Gastrocnemius medialis (tissue), 4 donors: ENCODE data around the gene CDH23. TPM values are rescaled to one million over a fixed set of nuclear protein-coding genes. Genes with fewer than 3 reads are reported as not detected.

Experiments
- ATAC-seq, 2 donors: fragments of 150-250 bp; one replicate each; pipeline ENCODE4 v1.9.1; 2016
- DNase-seq, 2 donors: peaks; one replicate each; pipeline ENCODE4 v3.0.0-alpha.2; 2019
- H3K27ac ChIP-seq, 4 donors: fragments of 200-600 bp; sonication (generic); 1 replicate in 1 of 4; 2 replicates in 3 of 4; pipeline ENCODE4 v1.5.1; 2016 to 2018; ENCODE audit warnings: mild to moderate bottlenecking in 2 of 4, moderate library complexity in 1 of 4
- H3K27me3 ChIP-seq, 3 donors: fragments of 200-600 bp; sonication (generic) in 2 of 3; 1 replicate in 1 of 3; 2 replicates in 2 of 3; pipeline versions ENCODE4 v1.5.1 to v1.6.0; 2016 to 2019; ENCODE audit warnings: mild to moderate bottlenecking in 1 of 3, moderate library complexity in 1 of 3
- H3K36me3 ChIP-seq, 2 donors: fragments of 200-600 bp; sonication (generic) in 1 of 2; one replicate each; pipeline ENCODE4 v1.5.1; 2017 to 2018
- H3K4me1 ChIP-seq, 2 donors: fragments of 200-600 bp; sonication (generic) in 1 of 2; one replicate each; pipeline ENCODE4 v1.5.1; 2016 to 2017; ENCODE audit warnings: mild to moderate bottlenecking in 2 of 2
- H3K4me3 ChIP-seq, 4 donors: fragments of 200-600 bp; sonication (generic) in 3 of 4; 1 replicate in 1 of 4; 2 replicates in 3 of 4; pipeline ENCODE4 v1.5.1; 2016 to 2019; ENCODE audit warnings: mild to moderate bottlenecking in 2 of 4
- H3K9me3 ChIP-seq, 3 donors: fragments of 200-600 bp; sonication (generic) in 2 of 3; 1 replicate in 1 of 3; 2 replicates in 2 of 3; pipeline ENCODE4 v1.5.1; 2016 to 2019
- POLR2A ChIP-seq, 2 donors: fragments of 450-650 bp; IDR thresholded peaks; one replicate each; pipeline ENCODE4 v1.6.1; 2017; ENCODE audit warnings: antibody characterized with exemption in 2 of 2, mild to moderate bottlenecking in 2 of 2, moderate library complexity in 2 of 2
- in situ Hi-C, 4 donors: fragments of 200-750 bp; cut with MboI; loops; one replicate each; pipeline versions ENCODE4 v1.15.0 to v1.8.0; 2017; ENCODE audit warnings: low sequenced_read_pairs in 4 of 4
- intact Hi-C: fragments of 100-400 bp; cut with DNase I; formaldehyde crosslinking; loops from one replicate; pipeline ENCODE4 v1.15.1; 2023; ENCODE audit warnings: low total_unique reads
- microRNA-seq, 2 donors: library from miRNA; unstranded; fragments of <30 nt; microRNA quantifications; one replicate each; pipeline ENCODE4, GENCODE V29; 2016; ENCODE audit warnings: borderline replicate concordance in 2 of 2
- total RNA-seq, 4 donors: library from RNA; depleted of rRNA; stranded (reverse); fragments of >200 nt; gene quantifications; one replicate each; pipeline versions ENCODE4 v1.1.0 to v1.2.3, GENCODE V29; 2016
- TF ChIP-seq, protein P1 (sequence below), 5 experiments: fragments of 450-650 bp in 3 of 5; fragments of 200-600 bp in 2 of 5; sonication (generic) in 2 of 5; IDR thresholded peaks in 4 of 5; conservative IDR thresholded peaks in 1 of 5; 1 replicate in 4 of 5; 2 replicates in 1 of 5; pipeline ENCODE4 v1.5.1; 2016 to 2019; ENCODE audit warnings: antibody characterized with exemption in 5 of 5, mild to moderate bottlenecking in 3 of 5, moderate library complexity in 3 of 5

Gene CDH23
- total RNA-seq, 4 donors from 2014 or later: 0.53 to 1.8 (median 1.2) TPM

DNA sequence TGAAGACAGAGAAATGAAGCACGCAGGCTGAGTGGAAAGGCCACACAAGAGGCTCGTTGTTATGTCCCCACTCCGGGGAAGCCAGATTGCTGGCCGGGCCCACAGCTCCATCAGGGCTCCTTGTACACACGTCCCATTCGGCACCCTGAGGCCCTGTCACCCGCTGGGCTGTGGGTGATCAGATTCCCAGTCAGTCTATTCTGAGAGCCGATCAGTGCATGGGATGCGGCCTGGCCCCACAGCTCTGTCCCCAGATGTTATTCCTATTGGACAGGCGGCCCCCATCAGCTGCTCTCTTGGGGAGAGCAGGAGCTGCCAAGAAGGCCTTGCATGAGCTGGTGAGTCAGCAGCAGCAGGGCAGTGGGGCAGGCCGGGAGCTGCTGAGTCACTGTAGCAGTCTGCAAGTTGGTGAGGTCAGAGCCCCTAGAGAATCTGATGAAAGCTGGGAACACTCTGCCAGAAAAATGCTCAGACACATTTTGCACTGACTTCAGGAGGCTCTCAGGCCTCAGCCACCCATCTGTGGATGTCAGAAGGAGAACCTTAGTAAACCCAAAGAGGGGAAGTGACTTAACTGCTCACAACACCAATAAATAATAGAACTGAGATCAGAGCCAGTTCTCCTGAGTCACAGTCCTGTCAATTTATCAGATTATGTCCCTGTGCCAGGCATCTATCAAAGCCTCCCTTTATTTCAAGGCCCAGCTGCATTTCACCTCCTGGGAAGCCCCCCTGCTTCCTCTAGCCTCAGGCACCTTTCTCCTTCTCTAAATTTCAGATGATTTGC, 463.7 kb downstream of the CDH23 start:
- Histone ChIP-seq H3K9me3 (no peaks in the 10 kb centered on the region), H3K36me3 (no peaks in the 10 kb centered on the region), H3K27ac (peak overlapping the region; percentile 89 to 99 (median 97)), H3K27me3 (no peaks in the 10 kb centered on the region), H3K4me1 (peaks cover 23 to 24% of the 10 kb centered on the region in 2 donors), H3K4me3 (peak overlapping the region in 2 of 4 donors; percentile 13 to 30)
- ATAC-seq (peak; percentile 91 to 93), DNase-seq (peak; percentile 99 to 100)
- TF ChIP-seq, protein P1, sequence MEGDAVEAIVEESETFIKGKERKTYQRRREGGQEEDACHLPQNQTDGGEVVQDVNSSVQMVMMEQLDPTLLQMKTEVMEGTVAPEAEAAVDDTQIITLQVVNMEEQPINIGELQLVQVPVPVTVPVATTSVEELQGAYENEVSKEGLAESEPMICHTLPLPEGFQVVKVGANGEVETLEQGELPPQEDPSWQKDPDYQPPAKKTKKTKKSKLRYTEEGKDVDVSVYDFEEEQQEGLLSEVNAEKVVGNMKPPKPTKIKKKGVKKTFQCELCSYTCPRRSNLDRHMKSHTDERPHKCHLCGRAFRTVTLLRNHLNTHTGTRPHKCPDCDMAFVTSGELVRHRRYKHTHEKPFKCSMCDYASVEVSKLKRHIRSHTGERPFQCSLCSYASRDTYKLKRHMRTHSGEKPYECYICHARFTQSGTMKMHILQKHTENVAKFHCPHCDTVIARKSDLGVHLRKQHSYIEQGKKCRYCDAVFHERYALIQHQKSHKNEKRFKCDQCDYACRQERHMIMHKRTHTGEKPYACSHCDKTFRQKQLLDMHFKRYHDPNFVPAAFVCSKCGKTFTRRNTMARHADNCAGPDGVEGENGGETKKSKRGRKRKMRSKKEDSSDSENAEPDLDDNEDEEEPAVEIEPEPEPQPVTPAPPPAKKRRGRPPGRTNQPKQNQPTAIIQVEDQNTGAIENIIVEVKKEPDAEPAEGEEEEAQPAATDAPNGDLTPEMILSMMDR (IDR thresholded peaks at IDR 0.05 in 4 of 5, conservative IDR thresholded peaks at IDR 0.05 in 1 of 5): no peak
- peak; percentile 71 to 80 for TF ChIP-seq POLR2A (IDR thresholded peaks at IDR 0.05)
- in situ Hi-C loops: loop anchor here in 1 of 4 donors (25.0 kb wide), 1 partner anchor 377 kb away; no protein-coding TSS in a partner anchor
- intact Hi-C loops: loop anchor here (1.0 to 10.0 kb wide), 4 partner anchors 8 to 1726 kb away; partner anchors contain the start of genes AIFM2, ANAPC16 and ASCC1

DNA sequence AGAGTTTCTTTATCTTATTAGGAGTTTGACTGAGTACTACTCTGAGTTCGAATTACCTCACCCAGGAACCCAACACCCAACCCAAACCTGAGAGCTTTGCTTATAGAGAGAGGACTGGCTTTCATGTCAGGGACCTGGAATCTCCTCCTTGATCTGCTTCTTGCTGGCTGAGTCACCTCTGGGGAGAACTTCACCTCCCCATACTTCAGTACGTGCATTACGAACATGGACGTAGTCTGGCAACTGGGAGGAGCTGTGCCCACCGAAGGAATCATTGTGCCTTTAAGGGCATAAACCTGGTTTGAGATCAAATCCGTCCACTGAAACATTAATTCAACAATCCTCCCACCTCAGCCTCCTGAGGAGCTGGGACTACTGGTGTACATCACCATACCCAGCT, 466.5 kb downstream of the CDH23 start:
- Histone ChIP-seq H3K4me3 (no peak overlapping the region), H3K27ac (peak overlapping the region; percentile 89 to 99 (median 97)), H3K27me3 (no peaks in the 10 kb centered on the region), H3K9me3 (no peaks in the 10 kb centered on the region), H3K36me3 (no peaks in the 10 kb centered on the region), H3K4me1 (peaks cover 24 to 33% of the 10 kb centered on the region in 2 donors)
- intact Hi-C loops: loop anchor here (10.0 kb wide), 3 partner anchors 352 to 1728 kb away; partner anchors contain the start of genes AIFM2, ANAPC16 and ASCC1
- no peak for DNase-seq
- TF ChIP-seq, protein P1 (IDR thresholded peaks at IDR 0.05 in 4 of 5, conservative IDR thresholded peaks at IDR 0.05 in 1 of 5): no peak
- no peak for TF ChIP-seq POLR2A (IDR thresholded peaks at IDR 0.05)
- no peak for ATAC-seq
- in situ Hi-C loops: loop anchor here in 1 of 4 donors (25.0 kb wide), 1 partner anchor 374 kb away; no protein-coding TSS in a partner anchor

DNA sequence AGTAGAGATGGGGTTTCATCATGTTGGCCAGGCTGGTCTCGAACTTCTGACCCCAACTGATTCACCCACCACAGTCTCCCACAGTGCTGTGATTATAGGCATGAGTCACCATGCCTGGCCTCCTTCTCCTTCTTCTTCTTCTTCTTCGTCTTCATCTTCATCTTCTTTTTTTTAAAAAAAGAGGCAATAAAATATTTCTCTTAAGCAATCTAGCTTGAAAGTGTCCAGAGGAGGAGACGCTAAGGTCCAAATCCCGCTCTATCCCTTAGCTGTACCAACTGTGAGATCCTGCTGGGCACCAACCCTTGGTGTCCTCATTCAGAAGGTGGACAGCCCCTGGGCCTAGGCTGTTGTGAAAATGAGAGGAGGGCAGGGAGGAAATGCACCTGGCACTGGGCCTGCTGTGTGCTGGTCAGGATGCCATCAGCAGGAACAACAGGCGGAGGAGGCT, 468.2 kb downstream of the CDH23 start:
- in situ Hi-C loops (loop anchor here in 1 of 4 donors (25.0 kb wide), 1 partner anchor 372 kb away; no protein-coding TSS in a partner anchor), intact Hi-C loops (loop anchor here (10.0 kb wide), 3 partner anchors 350 to 1730 kb away; partner anchors contain the start of genes AIFM2, ANAPC16 and ASCC1)
- no peak for ATAC-seq
- Histone ChIP-seq H3K27ac (peak overlapping the region; percentile 19 to 82 (median 42)), H3K9me3 (no peaks in the 10 kb centered on the region), H3K4me1 (peaks cover 20 to 32% of the 10 kb centered on the region in 2 donors), H3K36me3 (no peaks in the 10 kb centered on the region), H3K4me3 (no peak overlapping the region), H3K27me3 (no peaks in the 10 kb centered on the region)
- no peak for TF ChIP-seq POLR2A (IDR thresholded peaks at IDR 0.05)
- TF ChIP-seq, protein P1 (IDR thresholded peaks at IDR 0.05 in 4 of 5, conservative IDR thresholded peaks at IDR 0.05 in 1 of 5): no peak
- DNase-seq: no peak

Small RNA genes lying within 50 kb of the gene (microRNA-seq; reads per million reads assigned to microRNA genes)
- gene MIR7152: 0 reads per million in 2 donors

Other genes starting within 250 kb of the CDH23 start
- 1 to 10 TPM in 2 of 4 donors, under 1 TPM in 2; 0.65 to 1.2 (median 0.90) TPM for gene UNC5B, start 184.3 kb upstream of the CDH23 start, total RNA-seq
- gene SLC29A3, start 77.7 kb upstream of the CDH23 start, total RNA-seq: 1 to 10 TPM in 3 of 4 donors, under 1 TPM in 1; 0.36 to 2.8 (median 2.0) TPM